Measurements from ENCODE around the gene CIRBP. TPM values are rescaled to one million over a fixed set of nuclear protein-coding genes. Genes with fewer than 3 reads are reported as not detected.

CIRBP gene
- total and polyA plus RNA-seq, 2 donors (not counting 1 experiment from before 2014, with no cell fraction given), result 643 to 1,164 TPM

DNA sequence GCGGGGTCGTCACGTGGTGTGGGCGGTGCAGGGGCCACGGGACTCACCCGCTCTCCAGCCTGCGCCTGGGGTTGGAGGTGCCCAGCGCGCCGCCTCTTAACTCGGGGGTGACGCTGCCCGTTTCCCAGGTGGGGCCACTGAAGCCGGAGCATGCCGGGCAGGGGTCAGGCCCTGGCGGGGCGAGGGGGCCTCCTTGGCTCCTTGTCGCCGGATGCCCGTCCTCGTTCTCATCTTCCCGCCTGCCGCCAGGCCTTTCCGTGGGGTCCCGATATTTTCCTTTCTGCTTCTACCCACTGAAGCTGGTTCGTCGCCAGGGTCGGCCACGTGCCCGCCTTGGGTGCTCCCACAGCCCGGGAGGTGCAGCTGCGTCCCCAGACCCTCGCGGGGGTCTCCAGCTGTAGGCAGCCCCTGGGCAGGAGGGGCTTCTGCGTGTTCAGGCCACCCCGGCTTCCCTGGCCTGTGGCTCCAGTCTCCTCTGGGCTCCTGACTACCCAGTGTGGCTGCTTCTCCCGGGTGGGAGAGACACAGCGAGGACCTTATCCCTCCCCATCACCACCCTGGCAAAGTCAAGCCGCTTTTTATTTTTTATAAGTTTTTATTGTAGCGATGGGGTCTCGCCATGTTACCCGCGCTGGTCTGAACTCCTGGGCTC lies 7.0 kb downstream of the CIRBP start:
- Mint-ChIP-seq H3K27me3 (no peaks in the 10 kb centered on the region), H3K4me3 (peak overlapping the region; percentile 89), H3K27ac (peak overlapping the region; percentile 94), H3K9me3 (ENCODE audit: insufficient read depth) (no peaks in the 10 kb centered on the region), H3K4me1 (peaks cover 43% of the 10 kb centered on the region)
- Histone ChIP-seq H3K4me2 (replicated peaks; ENCODE audit: low read depth, low read length, poor library complexity, severe bottlenecking) (peak overlapping the region; percentile 100), H3K4me3 (ENCODE audit: control extremely low read depth in 1 of 5, extremely low read depth in 1 of 5, insufficient read depth in 1 of 5, low read depth in 2 of 5, low read length in 4 of 5) (peak overlapping the region; percentile 30 to 85 (median 75)), H3K9ac (ENCODE audit: low read length) (peak overlapping the region; percentile 89), H3K36me3 (replicated peaks in 1 of 2; ENCODE audit: control extremely low read depth in 1 of 2, control insufficient read depth in 1 of 2, extremely low read depth in 1 of 2, insufficient read depth in 2 of 2, low read length in 1 of 2) (peaks cover 9 to 54% of the 10 kb centered on the region in 2 experiments), H3K27me3 (replicated peaks in 1 of 4; ENCODE audit: control extremely low read depth in 1 of 4, control insufficient read depth in 3 of 4, insufficient read depth in 4 of 4, low read length in 3 of 4) (no peaks in the 10 kb centered on the region), H3K4me1 (ENCODE audit: control insufficient read depth in 2 of 2, insufficient read depth in 2 of 2, low read length in 2 of 2) (peaks cover 32 to 56% of the 10 kb centered on the region in 2 donors), H4K20me1 (ENCODE audit: control insufficient read depth, insufficient read depth, low read length, poor library complexity, severe bottlenecking) (peaks cover 80% of the 10 kb centered on the region), H3K9me3 (ENCODE audit: control extremely low read depth in 1 of 3, control insufficient read depth in 2 of 3, insufficient read depth in 1 of 3, low read length in 2 of 3) (no peaks in the 10 kb centered on the region), H3K27ac (ENCODE audit: low read length in 2 of 2) (peak overlapping the region; percentile 93 to 97), H3K79me2 (ENCODE audit: control insufficient read depth, insufficient read depth, low read length) (peaks cover 68% of the 10 kb centered on the region), H2AFZ (ENCODE audit: insufficient read depth, low read depth, low read length, poor library complexity, severe bottlenecking) (peak overlapping the region; percentile 69)
- ChIA-PET CTCF (interaction anchor here (6.1 kb wide), 1 partner anchor 31 kb away, joined by 51 read pairs; no protein-coding TSS in a partner anchor), POLR2A (interaction anchor here (0.6 to 1.8 kb wide), 2 partner anchors 32 to 165 kb away, joined by 3 to 15 read pairs; no protein-coding TSS in a partner anchor)
- DNase-seq (no peak), ATAC-seq (ENCODE audit: low read depth) (no peak)
- WGBS (ENCODE audit: insufficient coverage), result 6% methylated on average over 39 of the region's 43 CpGs
- TF ChIP-seq EZH2 (IDR thresholded peaks at IDR 0.05; ENCODE audit: borderline replicate concordance, insufficient read depth, low read depth, low read length, poor library complexity, severe bottlenecking), result no peak
- TF ChIP-seq, protein P1, sequence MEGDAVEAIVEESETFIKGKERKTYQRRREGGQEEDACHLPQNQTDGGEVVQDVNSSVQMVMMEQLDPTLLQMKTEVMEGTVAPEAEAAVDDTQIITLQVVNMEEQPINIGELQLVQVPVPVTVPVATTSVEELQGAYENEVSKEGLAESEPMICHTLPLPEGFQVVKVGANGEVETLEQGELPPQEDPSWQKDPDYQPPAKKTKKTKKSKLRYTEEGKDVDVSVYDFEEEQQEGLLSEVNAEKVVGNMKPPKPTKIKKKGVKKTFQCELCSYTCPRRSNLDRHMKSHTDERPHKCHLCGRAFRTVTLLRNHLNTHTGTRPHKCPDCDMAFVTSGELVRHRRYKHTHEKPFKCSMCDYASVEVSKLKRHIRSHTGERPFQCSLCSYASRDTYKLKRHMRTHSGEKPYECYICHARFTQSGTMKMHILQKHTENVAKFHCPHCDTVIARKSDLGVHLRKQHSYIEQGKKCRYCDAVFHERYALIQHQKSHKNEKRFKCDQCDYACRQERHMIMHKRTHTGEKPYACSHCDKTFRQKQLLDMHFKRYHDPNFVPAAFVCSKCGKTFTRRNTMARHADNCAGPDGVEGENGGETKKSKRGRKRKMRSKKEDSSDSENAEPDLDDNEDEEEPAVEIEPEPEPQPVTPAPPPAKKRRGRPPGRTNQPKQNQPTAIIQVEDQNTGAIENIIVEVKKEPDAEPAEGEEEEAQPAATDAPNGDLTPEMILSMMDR (IDR thresholded peaks at IDR 0.05), result no peak
- intact Hi-C loops (cut with micrococcal nuclease), result no loop called here

DNA sequence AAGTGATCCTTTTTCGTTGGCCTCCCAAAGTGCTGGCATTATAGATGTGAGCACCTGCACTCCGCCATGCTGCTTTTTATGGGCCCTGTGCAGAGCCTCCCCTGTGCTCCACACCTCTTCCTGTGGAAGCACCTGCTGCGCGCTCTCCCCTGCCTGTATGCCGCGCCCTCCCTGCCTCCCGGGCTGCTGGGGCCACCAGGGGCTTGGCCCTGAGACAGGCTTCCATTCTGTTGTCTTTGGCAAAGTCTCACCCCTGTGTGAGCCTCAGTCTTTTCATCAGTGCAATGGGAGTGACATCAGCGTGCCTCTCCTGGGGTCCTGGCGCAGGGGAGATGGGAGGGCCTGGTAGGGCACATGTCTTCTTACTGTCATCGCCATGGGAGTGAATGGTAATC lies 7.5 kb downstream of the CIRBP start:
- TF ChIP-seq, protein P1 (IDR thresholded peaks at IDR 0.05), result no peak
- TF ChIP-seq EZH2 (IDR thresholded peaks at IDR 0.05; ENCODE audit: borderline replicate concordance, insufficient read depth, low read depth, low read length, poor library complexity, severe bottlenecking), result no peak
- 44% methylated on average over 8 of the region's 10 CpGs for WGBS (ENCODE audit: insufficient coverage)
- no peaks in the 10 kb centered on the region for H3K27me3 Mint-ChIP-seq
- peak overlapping the region; percentile 89 for H3K9ac ChIP-seq (ENCODE audit: low read length)
- H3K4me3 ChIP-seq (ENCODE audit: control extremely low read depth in 1 of 5, extremely low read depth in 1 of 5, insufficient read depth in 1 of 5, low read depth in 2 of 5, low read length in 4 of 5), result peak overlapping the region; percentile 30 to 85 (median 75)
- no peak for ATAC-seq (ENCODE audit: low read depth)
- peak overlapping the region; percentile 93 to 97 for H3K27ac ChIP-seq (ENCODE audit: low read length in 2 of 2)
- peaks cover 74% of the 10 kb centered on the region for H4K20me1 ChIP-seq (ENCODE audit: control insufficient read depth, insufficient read depth, low read length, poor library complexity, severe bottlenecking)
- H3K79me2 ChIP-seq (ENCODE audit: control insufficient read depth, insufficient read depth, low read length), result peaks cover 63% of the 10 kb centered on the region
- POLR2A ChIA-PET, result interaction anchor here (1.8 kb wide), 1 partner anchor 33 kb away, joined by 15 read pairs; no protein-coding TSS in a partner anchor
- peaks cover 29 to 51% of the 10 kb centered on the region in 2 donors for H3K4me1 ChIP-seq (ENCODE audit: control insufficient read depth in 2 of 2, insufficient read depth in 2 of 2, low read length in 2 of 2)
- H3K4me1 Mint-ChIP-seq, result peaks cover 38% of the 10 kb centered on the region
- DNase-seq, result peak; percentile 63
- H3K4me2 ChIP-seq (replicated peaks; ENCODE audit: low read depth, low read length, poor library complexity, severe bottlenecking), result peak overlapping the region; percentile 100
- H2AFZ ChIP-seq (ENCODE audit: insufficient read depth, low read depth, low read length, poor library complexity, severe bottlenecking), result no peak overlapping the region
- no peaks in the 10 kb centered on the region for H3K9me3 Mint-ChIP-seq (ENCODE audit: insufficient read depth)
- H3K4me3 Mint-ChIP-seq, result peak overlapping the region; percentile 89
- H3K27ac Mint-ChIP-seq, result peak overlapping the region; percentile 94
- CTCF ChIA-PET, result interaction anchor here (0.7 to 6.1 kb wide), 3 partner anchors 10 to 133 kb away, joined by 3 to 51 read pairs (median 3); no protein-coding TSS in a partner anchor
- no peaks in the 10 kb centered on the region for H3K9me3 ChIP-seq (ENCODE audit: control extremely low read depth in 1 of 3, control insufficient read depth in 2 of 3, insufficient read depth in 1 of 3, low read length in 2 of 3)
- H3K27me3 ChIP-seq (replicated peaks in 1 of 4; ENCODE audit: control extremely low read depth in 1 of 4, control insufficient read depth in 3 of 4, insufficient read depth in 4 of 4, low read length in 3 of 4), result no peaks in the 10 kb centered on the region
- H3K36me3 ChIP-seq (replicated peaks in 1 of 2; ENCODE audit: control extremely low read depth in 1 of 2, control insufficient read depth in 1 of 2, extremely low read depth in 1 of 2, insufficient read depth in 2 of 2, low read length in 1 of 2), result peaks cover 9 to 49% of the 10 kb centered on the region in 2 experiments
- intact Hi-C loops (cut with micrococcal nuclease), result no loop called here
